Trophoblast cell (in vitro differentiated cells and primary cell): ENCODE measurements around the gene MUC5B. TPM values are rescaled to one million over a fixed set of nuclear protein-coding genes. Genes with fewer than 3 reads are reported as not detected.
"Not testable (repeated sequence)": the region's sequence is repeated elsewhere in the genome, so short reads cannot be mapped to it uniquely, and the experiment has no call there.

Experiments
- DNase-seq, 2 donors: peaks; one replicate each; pipeline ENCODE4 v3.0.0-alpha.2; 2016
- H2AFZ ChIP-seq: 2 replicates; pipeline ENCODE4 v1.6.1; 2013; ENCODE audit warnings: low read length, moderate library complexity, mild to moderate bottlenecking; ENCODE audit not compliant: insufficient read depth, poor library complexity
- H2AK5ac ChIP-seq: 2 replicates; pipeline ENCODE4 v1.6.1; 2013; ENCODE audit warnings: mild to moderate bottlenecking, low read length
- H2BK120ac ChIP-seq: 2 replicates; pipeline ENCODE4 v1.6.1; 2013; ENCODE audit warnings: low read length, mild to moderate bottlenecking, moderate library complexity; ENCODE audit not compliant: insufficient read depth, poor library complexity
- H2BK12ac ChIP-seq: 2 replicates; pipeline ENCODE4 v1.6.1; 2013; ENCODE audit warnings: mild to moderate bottlenecking, low read length, moderate library complexity
- H2BK5ac ChIP-seq: 2 replicates; pipeline ENCODE4 v1.6.1; 2013; ENCODE audit warnings: low read length, low read depth, moderate library complexity, mild to moderate bottlenecking; ENCODE audit not compliant: poor library complexity
- H3K14ac ChIP-seq: 2 replicates; pipeline ENCODE4 v1.6.1; 2013; ENCODE audit warnings: mild to moderate bottlenecking, low read length
- H3K18ac ChIP-seq: 2 replicates; pipeline ENCODE4 v1.6.1; 2013; ENCODE audit warnings: mild to moderate bottlenecking, low read length
- H3K23ac ChIP-seq: 2 replicates; pipeline ENCODE4 v1.6.1; 2013; ENCODE audit warnings: low read length
- H3K27ac ChIP-seq: 2 replicates; pipeline ENCODE4 v1.5.1; 2013; ENCODE audit warnings: low read depth, mild to moderate bottlenecking, inconsistent platforms, low read length, moderate library complexity
- H3K27me3 ChIP-seq: 2 replicates; pipeline ENCODE4 v1.6.1; 2013; ENCODE audit warnings: inconsistent platforms, mild to moderate bottlenecking, low read length, moderate library complexity; ENCODE audit not compliant: insufficient read depth
- H3K36me3 ChIP-seq, 2 experiments: 1 replicate in 1 of 2; 2 replicates in 1 of 2; pipeline ENCODE4 v1.6.1; 2013; ENCODE audit warnings: low read length in 2 of 2, mild to moderate bottlenecking in 2 of 2, moderate library complexity in 1 of 2; ENCODE audit not compliant: insufficient read depth in 2 of 2, control insufficient read depth in 1 of 2
- H3K4ac ChIP-seq: 2 replicates; pipeline ENCODE4 v1.6.1; 2013; ENCODE audit warnings: low read depth, mild to moderate bottlenecking, low read length, moderate library complexity
- H3K4me1 ChIP-seq, 2 experiments: 1 replicate in 1 of 2; 2 replicates in 1 of 2; pipeline ENCODE4 v1.6.1; 2013; ENCODE audit warnings: low read length in 2 of 2, mild to moderate bottlenecking in 2 of 2, moderate library complexity in 1 of 2; ENCODE audit not compliant: insufficient read depth in 2 of 2, control insufficient read depth in 1 of 2
- H3K4me2 ChIP-seq: 2 replicates; pipeline ENCODE4 v1.6.1; 2013; ENCODE audit warnings: inconsistent platforms, mild to moderate bottlenecking, low read length, moderate library complexity
- H3K4me3 ChIP-seq: 2 replicates; pipeline ENCODE4 v1.5.1; 2013; ENCODE audit warnings: mild to moderate bottlenecking, low read depth, low read length, inconsistent platforms
- H3K79me1 ChIP-seq: one replicate; pipeline ENCODE4 v1.6.1; 2013; ENCODE audit warnings: low read length
- H3K79me2 ChIP-seq: 2 replicates; pipeline ENCODE4 v1.6.1; 2013; ENCODE audit warnings: low read length, mild to moderate bottlenecking; ENCODE audit not compliant: control insufficient read depth, insufficient read depth, poor library complexity
- H3K9ac ChIP-seq: 2 replicates; pipeline ENCODE4 v1.6.1; 2013; ENCODE audit warnings: mild to moderate bottlenecking, low read length
- H3K9me3 ChIP-seq: 2 replicates; pipeline ENCODE4 v1.6.1; 2013; ENCODE audit warnings: low read depth, mild to moderate bottlenecking, control low read depth, inconsistent platforms, low read length; ENCODE audit not compliant: insufficient read depth
- H4K12ac ChIP-seq: 2 replicates; pipeline ENCODE4 v1.6.1; 2013; ENCODE audit warnings: low read depth, mild to moderate bottlenecking, low read length, moderate library complexity
- H4K8ac ChIP-seq: 2 replicates; pipeline ENCODE4 v1.6.1; 2013; ENCODE audit warnings: low read depth, mild to moderate bottlenecking, low read length, moderate library complexity
- H4K91ac ChIP-seq: one replicate; pipeline ENCODE4 v1.6.1; 2013; ENCODE audit warnings: low read depth, mild to moderate bottlenecking, low read length, moderate library complexity
- WGBS: extraction: QIAGEN DNeasy Blood & Tissue Kit; methylation state at CpG from one replicate; pipeline ENCODE4 v1.1.7; 2013; ENCODE audit warnings: missing lambda C conversion rate; ENCODE audit not compliant: insufficient read length, insufficient coverage; ENCODE audit errors: extremely low coverage; 5-methylcytosine and 5-hydroxymethylcytosine counted together
- polyA plus RNA-seq: library from polyadenylated mRNA; stranded (reverse); fragments of 200-250 nt; gene quantifications from 2 replicates; pipeline ENCODE4 v1.2.3, GENCODE V29; 2013

Gene MUC5B, protein sequence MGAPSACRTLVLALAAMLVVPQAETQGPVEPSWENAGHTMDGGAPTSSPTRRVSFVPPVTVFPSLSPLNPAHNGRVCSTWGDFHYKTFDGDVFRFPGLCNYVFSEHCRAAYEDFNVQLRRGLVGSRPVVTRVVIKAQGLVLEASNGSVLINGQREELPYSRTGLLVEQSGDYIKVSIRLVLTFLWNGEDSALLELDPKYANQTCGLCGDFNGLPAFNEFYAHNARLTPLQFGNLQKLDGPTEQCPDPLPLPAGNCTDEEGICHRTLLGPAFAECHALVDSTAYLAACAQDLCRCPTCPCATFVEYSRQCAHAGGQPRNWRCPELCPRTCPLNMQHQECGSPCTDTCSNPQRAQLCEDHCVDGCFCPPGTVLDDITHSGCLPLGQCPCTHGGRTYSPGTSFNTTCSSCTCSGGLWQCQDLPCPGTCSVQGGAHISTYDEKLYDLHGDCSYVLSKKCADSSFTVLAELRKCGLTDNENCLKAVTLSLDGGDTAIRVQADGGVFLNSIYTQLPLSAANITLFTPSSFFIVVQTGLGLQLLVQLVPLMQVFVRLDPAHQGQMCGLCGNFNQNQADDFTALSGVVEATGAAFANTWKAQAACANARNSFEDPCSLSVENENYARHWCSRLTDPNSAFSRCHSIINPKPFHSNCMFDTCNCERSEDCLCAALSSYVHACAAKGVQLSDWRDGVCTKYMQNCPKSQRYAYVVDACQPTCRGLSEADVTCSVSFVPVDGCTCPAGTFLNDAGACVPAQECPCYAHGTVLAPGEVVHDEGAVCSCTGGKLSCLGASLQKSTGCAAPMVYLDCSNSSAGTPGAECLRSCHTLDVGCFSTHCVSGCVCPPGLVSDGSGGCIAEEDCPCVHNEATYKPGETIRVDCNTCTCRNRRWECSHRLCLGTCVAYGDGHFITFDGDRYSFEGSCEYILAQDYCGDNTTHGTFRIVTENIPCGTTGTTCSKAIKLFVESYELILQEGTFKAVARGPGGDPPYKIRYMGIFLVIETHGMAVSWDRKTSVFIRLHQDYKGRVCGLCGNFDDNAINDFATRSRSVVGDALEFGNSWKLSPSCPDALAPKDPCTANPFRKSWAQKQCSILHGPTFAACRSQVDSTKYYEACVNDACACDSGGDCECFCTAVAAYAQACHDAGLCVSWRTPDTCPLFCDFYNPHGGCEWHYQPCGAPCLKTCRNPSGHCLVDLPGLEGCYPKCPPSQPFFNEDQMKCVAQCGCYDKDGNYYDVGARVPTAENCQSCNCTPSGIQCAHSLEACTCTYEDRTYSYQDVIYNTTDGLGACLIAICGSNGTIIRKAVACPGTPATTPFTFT (N-terminal part only)
- under 0.01 TPM in 1 of 2 replicates, not detected in the other for polyA plus RNA-seq

DNA sequence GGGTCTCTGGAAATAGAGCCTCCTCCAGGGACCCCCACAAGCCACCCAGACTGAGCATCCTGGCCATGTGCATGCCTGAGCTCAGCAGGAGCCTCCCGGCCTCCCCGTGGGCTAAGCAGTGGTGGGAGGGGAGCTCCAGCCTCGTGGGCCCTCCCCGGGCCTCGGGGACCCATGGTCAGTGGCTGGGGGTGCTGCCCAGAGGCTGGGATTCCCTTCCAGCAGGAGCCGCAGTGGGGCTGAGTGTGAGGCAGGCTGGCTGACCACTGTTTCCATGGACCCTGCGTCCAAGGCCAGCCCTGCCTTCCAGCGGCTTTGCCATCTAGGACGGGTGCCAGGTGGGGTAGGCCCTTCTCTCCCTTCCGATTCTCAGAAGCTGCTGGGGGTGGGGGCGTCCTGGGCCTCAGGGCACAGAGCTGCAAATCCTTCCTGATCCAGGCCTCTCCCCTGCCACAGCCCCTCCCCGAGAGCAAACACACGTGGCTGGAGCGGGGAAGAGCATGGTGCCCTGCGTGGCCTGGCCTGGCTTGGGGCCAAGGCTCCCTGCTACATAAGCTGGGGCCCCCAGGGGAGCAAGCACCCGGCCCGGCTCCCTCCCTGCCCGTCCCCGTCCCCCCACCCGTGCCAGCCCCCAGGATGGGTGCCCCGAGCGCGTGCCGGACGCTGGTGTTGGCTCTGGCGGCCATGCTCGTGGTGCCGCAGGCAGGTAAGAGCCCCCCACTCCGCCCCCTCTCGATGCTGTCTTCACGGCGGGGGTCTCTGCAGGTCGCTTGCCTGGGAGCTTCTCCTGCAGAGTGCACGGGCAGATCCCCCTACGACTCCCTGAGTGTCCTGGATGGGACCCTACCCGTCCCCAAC is at the start of gene MUC5B:
MUC5B (plus strand) TSS at position 576 of the 855 bp plus-strand sequence; CDS start at position 634, 58 bp downstream.
- Histone ChIP-seq H3K18ac (no peak within 1 kb of the TSS), H2BK5ac (no peak within 1 kb of the TSS), H4K91ac (no peak within 1 kb of the TSS), H2AFZ (no peak within 1 kb of the TSS), H3K9ac (no peak within 1 kb of the TSS), H4K12ac (no peak within 1 kb of the TSS), H2AK5ac (no peak within 1 kb of the TSS), H3K4me2 (no peak within 1 kb of the TSS), H2BK120ac (no peak within 1 kb of the TSS), H2BK12ac (no peak within 1 kb of the TSS), H3K9me3 (peaks cover 5% of the 10 kb centered on the region), H3K4me3 (no peak within 1 kb of the TSS), H3K4ac (no peak within 1 kb of the TSS), H3K14ac (no peak within 1 kb of the TSS), H3K27ac (no peak within 1 kb of the TSS), H4K8ac (no peak within 1 kb of the TSS), H3K36me3 (no peaks in the 10 kb centered on the region), H3K23ac (no peak within 1 kb of the TSS), H3K4me1 (no peaks in the 10 kb centered on the region), H3K79me1 (no peaks in the 10 kb centered on the region), H3K27me3 (no peaks in the 10 kb centered on the region), H3K79me2 (no peaks in the 10 kb centered on the region)
- no peak for DNase-seq
- WGBS: no CpG with 5 or more reads among the region's 36 CpGs

DNA sequence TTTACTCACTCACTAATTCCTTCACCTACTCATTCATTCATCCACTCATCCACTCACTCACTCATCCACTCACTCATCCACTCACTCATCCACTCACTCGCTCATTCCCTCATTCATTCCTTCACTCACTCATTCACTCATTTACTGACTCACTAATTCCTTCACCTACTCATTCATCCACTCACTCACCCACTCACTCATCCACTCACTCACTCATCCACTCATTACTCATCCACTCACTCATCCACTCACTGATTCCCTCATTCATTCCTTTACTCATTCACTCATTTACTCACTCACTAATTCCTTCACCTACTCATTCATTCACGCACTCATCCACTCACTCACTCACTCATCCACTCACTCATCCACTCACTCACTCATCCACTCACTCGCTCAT is 49.5 kb upstream of the MUC5B start:
- H3K14ac ChIP-seq, H2BK5ac ChIP-seq, H3K4me2 ChIP-seq, H3K4me1 ChIP-seq, H3K9ac ChIP-seq, H3K18ac ChIP-seq, H2BK12ac ChIP-seq, H3K23ac ChIP-seq, H3K4ac ChIP-seq, H3K79me1 ChIP-seq, H3K27me3 ChIP-seq, H3K79me2 ChIP-seq, H3K36me3 ChIP-seq, H3K4me3 ChIP-seq, H4K12ac ChIP-seq, DNase-seq, H2AK5ac ChIP-seq, H3K27ac ChIP-seq, H2BK120ac ChIP-seq, H4K8ac ChIP-seq, H2AFZ ChIP-seq, H4K91ac ChIP-seq: not testable (repeated sequence)
- 100% methylated on average over 1 of the region's 3 CpGs for WGBS
- peaks cover 73% of the 10 kb centered on the region for H3K9me3 ChIP-seq

DNA sequence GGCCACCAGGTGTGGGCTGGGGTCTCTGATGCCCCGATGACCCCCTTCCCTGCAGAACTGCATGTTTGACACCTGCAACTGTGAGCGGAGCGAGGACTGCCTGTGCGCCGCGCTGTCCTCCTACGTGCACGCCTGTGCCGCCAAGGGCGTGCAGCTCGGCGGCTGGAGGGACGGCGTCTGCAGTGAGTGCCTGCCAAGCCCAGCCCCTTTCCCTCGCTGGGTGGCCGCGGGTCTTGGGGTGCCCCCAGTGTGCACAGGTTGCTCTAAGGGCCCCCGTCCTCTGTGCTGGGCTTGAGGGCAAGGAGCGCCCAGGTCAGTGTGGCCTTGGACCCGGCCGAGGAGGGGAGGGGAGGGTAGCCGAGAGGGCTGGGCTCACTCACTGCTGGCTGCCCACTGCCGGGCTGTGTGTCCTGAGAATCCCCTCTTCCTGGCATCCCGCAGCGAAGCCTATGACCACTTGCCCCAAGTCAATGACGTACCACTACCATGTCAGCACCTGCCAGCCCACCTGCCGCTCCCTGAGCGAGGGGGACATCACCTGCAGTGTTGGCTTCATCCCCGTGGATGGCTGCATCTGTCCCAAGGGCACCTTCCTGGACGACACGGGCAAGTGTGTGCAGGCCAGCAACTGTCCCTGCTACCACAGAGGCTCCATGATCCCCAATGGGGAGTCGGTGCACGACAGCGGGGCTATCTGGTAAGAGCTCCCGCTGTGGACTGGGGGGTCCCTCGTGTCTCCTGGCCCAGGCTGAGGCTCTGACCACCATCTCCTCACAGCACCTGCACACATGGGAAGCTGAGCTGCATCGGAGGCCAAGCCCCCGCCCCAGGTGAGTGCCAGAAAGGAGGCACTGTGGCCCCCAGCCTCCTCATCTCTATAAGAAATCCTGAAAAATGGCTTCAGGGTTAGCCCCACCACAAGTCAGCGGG is 48.2 kb upstream of the MUC5B start:
- no CpG with 5 or more reads among the region's 39 CpGs for WGBS
- DNase-seq: no peak
- H2BK5ac ChIP-seq: no peak overlapping the region
- H3K4me2 ChIP-seq: no peak overlapping the region
- peaks cover 74% of the 10 kb centered on the region for H3K9me3 ChIP-seq
- no peak overlapping the region for H3K18ac ChIP-seq
- H3K79me2 ChIP-seq: no peaks in the 10 kb centered on the region
- H3K27me3 ChIP-seq: no peaks in the 10 kb centered on the region
- no peak overlapping the region for H4K12ac ChIP-seq
- H3K9ac ChIP-seq: no peak overlapping the region
- H3K14ac ChIP-seq: no peak overlapping the region
- H3K27ac ChIP-seq: no peak overlapping the region
- H3K36me3 ChIP-seq: no peaks in the 10 kb centered on the region
- H2AK5ac ChIP-seq: no peak overlapping the region
- H2BK12ac ChIP-seq: no peak overlapping the region
- no peak overlapping the region for H3K4ac ChIP-seq
- H4K91ac ChIP-seq: no peak overlapping the region
- H3K4me3 ChIP-seq: peak overlapping the region; percentile 30
- no peak overlapping the region for H4K8ac ChIP-seq
- no peaks in the 10 kb centered on the region for H3K4me1 ChIP-seq
- H2AFZ ChIP-seq: no peak overlapping the region
- no peaks in the 10 kb centered on the region for H3K79me1 ChIP-seq
- no peak overlapping the region for H3K23ac ChIP-seq
- no peak overlapping the region for H2BK120ac ChIP-seq
